GM10266 (cell line): ENCODE results near the gene MAP7D1.

Experiments
- DNase-seq: peaks from one replicate; pipeline ENCODE4 v3.0.0; 2012; ENCODE audit errors: extremely low spot score
- TF ChIP-seq, protein P1 (sequence below): IDR thresholded peaks from 2 replicates; pipeline ENCODE4 v1.5.1; 2012; ENCODE audit warnings: mild to moderate bottlenecking, low read depth; ENCODE audit not compliant: control insufficient read depth, insufficient read depth; ENCODE audit errors: missing control alignments

Gene MAP7D1

DNA sequence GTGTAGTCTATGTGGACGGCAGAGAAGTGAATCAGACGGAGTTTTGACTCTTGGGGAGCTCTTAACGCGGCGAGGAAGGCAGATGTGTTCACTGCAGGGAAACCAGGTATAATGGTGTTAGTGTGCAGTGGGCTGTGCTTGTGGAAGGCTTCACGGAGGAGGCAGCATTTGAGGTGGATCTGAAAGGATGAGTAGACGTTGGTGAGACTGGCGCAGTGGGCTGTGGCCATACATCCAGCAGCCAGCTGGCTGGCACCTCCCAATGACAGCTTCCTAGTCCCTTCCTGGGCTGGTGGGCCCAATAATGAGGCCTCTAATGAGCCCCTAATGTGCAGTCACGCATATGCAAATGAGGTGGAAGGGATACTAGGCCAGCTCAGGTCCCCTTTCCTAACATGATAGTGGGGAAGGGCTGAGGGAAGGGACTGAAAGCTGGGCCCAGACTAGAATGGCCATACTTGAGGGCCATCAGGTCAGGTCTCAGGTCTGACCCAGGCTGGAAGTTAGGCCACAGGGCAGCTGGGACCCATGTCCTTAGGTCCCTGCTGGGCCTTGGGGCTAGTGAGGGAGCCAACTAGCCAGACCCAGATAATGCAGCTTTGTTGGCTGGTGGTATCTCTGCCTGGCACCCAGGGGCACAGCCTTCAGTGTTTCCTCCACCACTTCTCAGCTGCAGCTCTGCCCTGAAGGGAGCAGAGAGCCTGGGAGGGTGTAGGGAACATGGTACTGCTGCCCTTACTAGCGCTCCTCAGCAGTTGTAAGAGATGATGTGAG lies 3.8 kb downstream of the MAP7D1 start:
- no peak for DNase-seq
- TF ChIP-seq, protein P1, sequence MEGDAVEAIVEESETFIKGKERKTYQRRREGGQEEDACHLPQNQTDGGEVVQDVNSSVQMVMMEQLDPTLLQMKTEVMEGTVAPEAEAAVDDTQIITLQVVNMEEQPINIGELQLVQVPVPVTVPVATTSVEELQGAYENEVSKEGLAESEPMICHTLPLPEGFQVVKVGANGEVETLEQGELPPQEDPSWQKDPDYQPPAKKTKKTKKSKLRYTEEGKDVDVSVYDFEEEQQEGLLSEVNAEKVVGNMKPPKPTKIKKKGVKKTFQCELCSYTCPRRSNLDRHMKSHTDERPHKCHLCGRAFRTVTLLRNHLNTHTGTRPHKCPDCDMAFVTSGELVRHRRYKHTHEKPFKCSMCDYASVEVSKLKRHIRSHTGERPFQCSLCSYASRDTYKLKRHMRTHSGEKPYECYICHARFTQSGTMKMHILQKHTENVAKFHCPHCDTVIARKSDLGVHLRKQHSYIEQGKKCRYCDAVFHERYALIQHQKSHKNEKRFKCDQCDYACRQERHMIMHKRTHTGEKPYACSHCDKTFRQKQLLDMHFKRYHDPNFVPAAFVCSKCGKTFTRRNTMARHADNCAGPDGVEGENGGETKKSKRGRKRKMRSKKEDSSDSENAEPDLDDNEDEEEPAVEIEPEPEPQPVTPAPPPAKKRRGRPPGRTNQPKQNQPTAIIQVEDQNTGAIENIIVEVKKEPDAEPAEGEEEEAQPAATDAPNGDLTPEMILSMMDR, result no peak

DNA sequence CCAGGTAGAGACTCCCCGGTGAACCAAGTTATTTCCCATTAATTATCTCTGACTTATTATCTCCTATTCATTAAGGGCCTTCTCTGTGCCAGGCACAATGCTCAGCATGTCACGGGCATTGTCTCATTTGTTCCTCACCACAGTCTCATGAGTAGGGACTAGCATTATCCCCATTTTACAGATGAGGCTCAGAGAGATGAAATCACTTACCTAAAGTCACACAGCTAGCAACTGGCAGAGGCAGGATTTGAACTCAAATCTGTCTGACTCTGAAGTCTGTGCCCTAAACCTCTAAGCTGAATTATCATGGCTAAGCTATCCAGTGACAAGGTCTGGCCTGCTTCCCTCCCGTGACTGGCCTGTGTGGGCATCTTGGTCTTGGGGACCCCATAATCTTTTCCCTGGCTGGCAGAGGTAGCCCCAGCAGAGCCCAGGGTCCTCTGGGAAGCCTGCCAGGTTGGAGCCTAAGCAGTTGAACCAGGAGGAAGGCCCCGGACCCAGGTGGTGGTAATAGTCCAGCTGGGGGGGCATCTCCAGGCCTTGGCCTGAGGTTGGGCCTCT lies 4.5 kb downstream of the MAP7D1 start:
- TF ChIP-seq, protein P1, result no peak
- DNase-seq, result no peak

DNA sequence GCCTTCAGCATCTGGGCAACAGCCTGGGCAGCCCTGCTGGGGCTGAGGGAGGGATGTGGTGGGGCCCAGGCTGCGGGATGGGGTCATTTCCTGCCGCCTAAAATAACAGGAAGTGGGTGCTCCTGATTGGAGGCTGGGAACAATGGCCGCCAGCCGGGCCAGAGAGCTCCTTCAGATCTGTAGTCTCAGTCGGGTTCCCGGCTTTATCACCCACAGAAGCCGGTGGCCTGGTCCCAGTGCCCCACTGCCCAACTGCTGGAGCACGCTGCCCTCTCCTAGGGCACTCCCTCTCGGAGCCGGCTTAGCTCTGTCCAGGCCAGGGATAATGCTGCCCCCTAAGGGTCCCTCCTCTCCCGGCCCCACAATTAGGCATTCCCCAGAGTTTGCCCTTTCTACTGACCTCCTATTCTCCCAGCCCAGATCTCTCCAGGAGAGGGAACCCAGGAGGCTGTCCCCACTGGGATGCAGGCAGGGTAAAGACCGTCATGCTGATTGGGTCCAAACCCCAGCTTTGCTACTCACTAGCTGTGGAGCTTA lies 5.1 kb downstream of the MAP7D1 start:
- DNase-seq, result peak; percentile 79

DNA sequence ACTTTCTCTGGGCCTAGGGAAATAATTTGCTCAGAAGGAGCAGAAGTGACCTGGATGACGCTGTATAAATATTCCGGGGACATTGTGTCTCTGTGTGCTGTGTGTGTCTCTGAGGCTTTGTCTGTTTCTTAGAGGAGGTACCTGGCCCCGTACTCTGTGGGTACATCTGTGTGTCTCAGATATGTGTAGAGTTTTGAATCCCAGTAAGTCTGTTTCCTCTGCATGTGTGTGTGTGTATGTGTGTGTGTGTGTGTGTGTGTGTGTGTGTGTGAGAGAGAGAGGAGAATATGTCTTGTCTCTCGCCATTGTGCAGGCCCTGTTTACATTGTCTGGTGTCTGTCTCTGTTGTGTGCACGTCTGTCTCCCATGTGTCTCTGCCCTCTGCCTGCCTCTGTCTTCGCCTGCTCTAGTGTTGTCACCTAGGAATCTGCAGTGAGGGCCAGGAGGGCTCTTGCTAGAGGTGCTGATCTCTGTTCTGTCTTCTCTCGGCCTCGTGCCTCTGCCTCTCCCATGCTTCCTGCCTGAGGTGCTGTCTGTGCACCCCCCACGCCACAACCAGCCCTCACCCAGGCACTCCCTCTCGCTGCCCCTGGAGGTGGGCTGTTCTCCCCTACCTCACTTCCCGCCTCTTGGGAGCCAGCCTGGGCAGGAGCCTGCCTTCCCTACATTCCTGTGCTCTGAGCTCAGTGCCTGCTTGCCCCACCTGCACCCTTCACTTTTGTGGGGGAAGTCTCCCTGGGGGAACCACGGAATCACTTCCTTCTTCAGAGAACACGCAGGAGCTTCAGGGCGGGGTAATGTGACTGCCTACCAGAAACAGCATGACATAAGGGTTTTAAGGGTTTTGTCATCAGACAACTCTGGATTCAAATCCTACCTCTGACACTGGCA lies 5.9 kb downstream of the MAP7D1 start:
- TF ChIP-seq, protein P1, result no peak
- peak; percentile 63 for DNase-seq

More for the DNA sequence above, 5.1 kb downstream of the MAP7D1 start:
- TF ChIP-seq, protein P1, result peak; percentile 37

DNA sequence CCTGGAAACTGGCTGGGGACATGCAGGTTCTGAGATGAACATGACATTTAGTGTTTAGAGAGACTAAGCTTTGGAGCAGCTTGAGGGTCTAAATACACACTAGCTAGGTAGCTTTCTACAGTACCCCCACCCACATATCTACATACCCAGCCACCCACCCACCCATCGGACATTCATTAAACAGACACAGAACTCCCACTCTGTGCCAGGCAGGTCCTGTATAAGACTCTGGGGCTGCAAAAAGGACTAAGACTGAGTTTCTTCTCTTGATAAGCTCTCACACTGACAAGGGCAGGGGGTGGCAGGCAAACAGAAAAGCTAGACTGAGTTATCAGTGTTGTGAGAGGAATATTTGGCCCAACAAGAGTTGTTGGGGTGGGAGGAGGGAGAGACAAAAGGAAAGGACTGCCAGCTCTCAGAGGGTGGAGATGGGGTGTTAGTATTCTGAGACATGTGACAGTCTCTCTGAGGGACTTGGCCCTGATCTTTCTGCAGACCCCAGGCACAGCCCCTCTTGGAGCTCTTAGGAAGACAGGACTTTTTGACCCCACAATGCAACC lies 6.8 kb downstream of the MAP7D1 start:
- TF ChIP-seq, protein P1, result no peak
- no peak for DNase-seq

DNA sequence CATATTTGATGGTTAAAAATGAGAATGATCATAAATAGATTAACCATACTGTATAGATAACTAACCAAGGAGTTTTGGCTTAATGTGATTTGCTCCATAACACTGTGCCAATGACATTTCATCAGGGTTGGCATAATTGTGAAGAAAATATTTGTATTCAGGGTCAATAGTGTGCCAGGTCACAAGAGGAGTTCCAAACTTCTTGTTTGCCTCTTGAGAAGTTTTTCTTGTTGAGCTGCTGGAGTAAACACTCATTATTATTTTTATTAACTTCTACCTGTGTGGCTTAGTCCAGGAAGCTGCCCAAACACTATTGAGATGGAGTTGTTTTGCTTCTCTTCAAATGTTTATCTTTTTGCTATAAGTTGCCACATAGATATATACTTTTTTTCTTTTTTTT lies 7.5 kb downstream of the MAP7D1 start:
- TF ChIP-seq, protein P1, result no peak
- no peak for DNase-seq
